ENCODE results near the gene FNTB. TPM values are rescaled to one million over a fixed set of nuclear protein-coding genes. Genes with fewer than 3 reads are reported as not detected.
"Not testable (repeated sequence)": the region's sequence is repeated elsewhere in the genome, so short reads cannot be mapped to it uniquely, and the experiment has no call there.

Gene FNTB
- total RNA-seq, 1 donor from 2014 or later, result 18.8 TPM

- DNase-seq (ENCODE audit: extremely low read depth, low read depth, low spot score), result no peak
Observed at GRCh38 chr14:65080960-65081747, 94.5 kb downstream of the FNTB start.

GRCh38 chr14:65082930-65083329, 96.2 kb downstream of the FNTB start:
- no peak for DNase-seq (ENCODE audit: extremely low read depth, low read depth, low spot score)

GRCh38 chr14:65084554-65085505, 98.1 kb downstream of the FNTB start:
- no peak for DNase-seq (ENCODE audit: extremely low read depth, low read depth, low spot score)

GRCh38 chr14:65086686-65087085, 100.0 kb downstream of the FNTB start:
- not testable (repeated sequence) for DNase-seq (ENCODE audit: extremely low read depth, low read depth, low spot score)

GRCh38 chr14:65087835-65088234, 101.1 kb downstream of the FNTB start:
- DNase-seq (ENCODE audit: extremely low read depth, low read depth, low spot score), result not testable (repeated sequence)

- DNase-seq (ENCODE audit: extremely low read depth, low read depth, low spot score), result no peak
Observed at GRCh38 chr14:65092349-65092748, 105.7 kb downstream of the FNTB start.

- no peak for DNase-seq (ENCODE audit: extremely low read depth, low read depth, low spot score)
Observed at GRCh38 chr14:65095633-65096205, 109.0 kb downstream of the FNTB start.

GRCh38 chr14:65096323-65097089, 109.8 kb downstream of the FNTB start:
- DNase-seq (ENCODE audit: extremely low read depth, low read depth, low spot score), result no peak

GRCh38 chr14:65098586-65098985, 111.9 kb downstream of the FNTB start:
- DNase-seq (ENCODE audit: extremely low read depth, low read depth, low spot score), result no peak

GRCh38 chr14:65100922-65101541, 114.3 kb downstream of the FNTB start:
- DNase-seq (ENCODE audit: extremely low read depth, low read depth, low spot score), result no peak

- no peak for DNase-seq (ENCODE audit: extremely low read depth, low read depth, low spot score)
Observed at GRCh38 chr14:65101631-65102440, 115.1 kb downstream of the FNTB start.

GRCh38 chr14:65102441-65103149, 115.9 kb downstream of the FNTB start, which contains the start of gene MAX:
Gene MAX (minus strand): TSS chr14:65102517. CDS start chr14:65102339, 178 bp downstream.
- peak; percentile 86 for DNase-seq (ENCODE audit: extremely low read depth, low read depth, low spot score)

- DNase-seq (ENCODE audit: extremely low read depth, low read depth, low spot score), result no peak
Observed at GRCh38 chr14:65103150-65103760, 116.6 kb downstream of the FNTB start.

GRCh38 chr14:65104791-65105190, 118.1 kb downstream of the FNTB start:
- no peak for DNase-seq (ENCODE audit: extremely low read depth, low read depth, low spot score)

GRCh38 chr14:65106316-65106715, 119.6 kb downstream of the FNTB start:
- DNase-seq (ENCODE audit: extremely low read depth, low read depth, low spot score), result no peak

- DNase-seq (ENCODE audit: extremely low read depth, low read depth, low spot score), result no peak
Observed at GRCh38 chr14:65106736-65107135, 120.0 kb downstream of the FNTB start.

- DNase-seq (ENCODE audit: extremely low read depth, low read depth, low spot score), result no peak
Observed at GRCh38 chr14:65107200-65107599, 120.5 kb downstream of the FNTB start.

GRCh38 chr14:65109357-65109756, 122.7 kb downstream of the FNTB start:
- DNase-seq (ENCODE audit: extremely low read depth, low read depth, low spot score), result no peak
